Measurements from ENCODE around the gene PHTF2.

GRCh38 chr7:77881871-77882270 is 83.3 kb downstream of the PHTF2 start:
- no peak for TF ChIP-seq ZC3H10 (CRISPR knock-in tag; IDR thresholded peaks at IDR 0.05)
- no peak for TF ChIP-seq PATZ1 (CRISPR knock-in tag; IDR thresholded peaks at IDR 0.05; ENCODE audit: borderline replicate concordance)
- TF ChIP-seq ISL1 (CRISPR knock-in tag; IDR thresholded peaks at IDR 0.05): no peak

All from SK-N-SH treated with all-trans-retinoic acid at 6 μM for 48 hours (cell line).